Measurements from ENCODE around the gene NUP62CL.
"Not testable (repeated sequence)": the region's sequence is repeated elsewhere in the genome, so short reads cannot be mapped to it uniquely, and the experiment has no call there.

The NUP62CL gene

GRCh38 chrX:107205770-107206696 lies at the start of gene NUP62CL, which contains the start of gene DNAAF6:
TSS of gene NUP62CL (minus strand) at chrX:107206433. CDS start at chrX:107175146, 31,287 bp downstream.
TSS of gene DNAAF6 (plus strand) at chrX:107206611. CDS start at chrX:107212876, 6,265 bp downstream.
- peak; percentile 57 for DNase-seq

GRCh38 chrX:107228486-107228819 lies 22.2 kb upstream of the NUP62CL start:
- no peak for DNase-seq

GRCh38 chrX:107227780-107228485 lies 21.7 kb upstream of the NUP62CL start:
- DNase-seq: no peak

- DNase-seq: no peak
These were observed 20.5 kb upstream of the NUP62CL start for GRCh38 chrX:107226757-107227156.

GRCh38 chrX:107213477-107213876 lies 7.2 kb upstream of the NUP62CL start:
- no peak for DNase-seq

- no peak for DNase-seq
These were observed 1.7 kb upstream of the NUP62CL start for GRCh38 chrX:107207943-107208342.

- DNase-seq: no peak
These were observed 856 bp upstream of the NUP62CL start for GRCh38 chrX:107207089-107207488.

GRCh38 chrX:107206697-107207065 lies 448 bp upstream of the NUP62CL start:
- DNase-seq: no peak

GRCh38 chrX:107204068-107204605 lies 2.1 kb downstream of the NUP62CL start:
- DNase-seq: no peak

- DNase-seq: no peak
These were observed 6.7 kb downstream of the NUP62CL start for GRCh38 chrX:107199491-107199890.

GRCh38 chrX:107198074-107198473 lies 8.2 kb downstream of the NUP62CL start:
- not testable (repeated sequence) for DNase-seq

- no peak for DNase-seq
These were observed 8.9 kb downstream of the NUP62CL start for GRCh38 chrX:107197319-107197718.

GRCh38 chrX:107171369-107172102 lies 34.7 kb downstream of the NUP62CL start:
- no peak for DNase-seq

- no peak for DNase-seq
These were observed 37.5 kb downstream of the NUP62CL start for GRCh38 chrX:107168712-107169111.

GRCh38 chrX:107168257-107168656 lies 38.0 kb downstream of the NUP62CL start:
- DNase-seq: no peak

- DNase-seq: no peak
These were observed 38.9 kb downstream of the NUP62CL start for GRCh38 chrX:107167163-107167921.

- DNase-seq: not testable (repeated sequence)
These were observed 48.6 kb downstream of the NUP62CL start for GRCh38 chrX:107157618-107158017.

- not testable (repeated sequence) for DNase-seq
These were observed 50.4 kb downstream of the NUP62CL start for GRCh38 chrX:107155621-107156430.

GRCh38 chrX:107154787-107155620 lies 51.2 kb downstream of the NUP62CL start:
- DNase-seq: no peak

- DNase-seq: no peak
These were observed 53.2 kb downstream of the NUP62CL start for GRCh38 chrX:107153005-107153404.
